Hepatocyte (in vitro differentiated cells): ENCODE results near the gene PRDM5. TPM values are rescaled to one million over a fixed set of nuclear protein-coding genes. Genes with fewer than 3 reads are reported as not detected.

Experiments
- DNase-seq: peaks from one replicate; pipeline ENCODE4 v3.0.0-alpha.2; 2016; ENCODE audit warnings: low spot score
- H2AFZ ChIP-seq: fragments of 200-600 bp; sonication (generic); 2 replicates; pipeline ENCODE4 v1.6.0; 2016; ENCODE audit warnings: antibody characterized with exemption, mild to moderate bottlenecking
- H3K27ac ChIP-seq: fragments of 200-600 bp; sonication (generic); 2 replicates; pipeline ENCODE4 v1.5.1; 2016; ENCODE audit warnings: mild to moderate bottlenecking
- H3K27me3 ChIP-seq: fragments of 200-600 bp; sonication (generic); 2 replicates; pipeline ENCODE4 v1.6.1; 2016
- H3K36me3 ChIP-seq: fragments of 200-600 bp; sonication (generic); replicated peaks from 2 replicates; pipeline ENCODE4 v1.5.1; 2016; ENCODE audit warnings: low read depth; ENCODE audit not compliant: insufficient read depth
- H3K4me1 ChIP-seq: fragments of 200-600 bp; sonication (generic); 2 replicates; pipeline ENCODE4 v1.5.1; 2016; ENCODE audit warnings: mild to moderate bottlenecking, moderate library complexity; ENCODE audit not compliant: insufficient read depth
- H3K4me2 ChIP-seq: fragments of 200-600 bp; sonication (generic); 2 replicates; pipeline ENCODE4 v1.6.0; 2016
- H3K4me3 ChIP-seq: fragments of 200-600 bp; sonication (generic); 2 replicates; pipeline ENCODE4 v1.5.1; 2016; ENCODE audit warnings: mild to moderate bottlenecking
- H3K79me2 ChIP-seq: fragments of 200-600 bp; sonication (generic); 2 replicates; pipeline ENCODE4 v1.6.0; 2017; ENCODE audit warnings: mild to moderate bottlenecking
- H3K9me2 ChIP-seq: fragments of 200-600 bp; sonication (generic); replicated peaks from 2 replicates; pipeline ENCODE4 v1.6.0; 2017; ENCODE audit warnings: mild to moderate bottlenecking; ENCODE audit not compliant: insufficient read depth
- H3K9me3 ChIP-seq: fragments of 200-600 bp; sonication (generic); 2 replicates; pipeline ENCODE4 v1.5.1; 2016; ENCODE audit warnings: low read depth, mild to moderate bottlenecking
- H4K20me1 ChIP-seq: fragments of 200-600 bp; sonication (generic); 2 replicates; pipeline ENCODE4 v1.6.0; 2016; ENCODE audit warnings: mild to moderate bottlenecking; ENCODE audit not compliant: insufficient read depth, poor library complexity, severe bottlenecking
- CTCF ChIP-seq: fragments of 200-600 bp; sonication (generic); IDR thresholded peaks from 2 replicates; pipeline ENCODE4 v1.5.1; 2016; ENCODE audit warnings: antibody characterized with exemption, mild to moderate bottlenecking; ENCODE audit not compliant: poor library complexity
- EZH2 ChIP-seq: fragments of 200-600 bp; sonication (generic); IDR thresholded peaks from 2 replicates; pipeline ENCODE4 v1.6.1; 2016; ENCODE audit warnings: antibody characterized with exemption, mild to moderate bottlenecking, borderline replicate concordance
- EZH2phosphoT487 ChIP-seq: fragments of 200-600 bp; sonication (generic); IDR thresholded peaks from one replicate; pipeline ENCODE4 v1.6.1; 2018; ENCODE audit warnings: antibody characterized with exemption, mild to moderate bottlenecking, low read depth, moderate library complexity; ENCODE audit not compliant: unreplicated experiment, severe bottlenecking
- WGBS: methylation state at CpG from one replicate; pipeline ENCODE4 v1.1.6; 2016; ENCODE audit warnings: low lambda C conversion rate; ENCODE audit errors: missing lambda C conversion rate; 5-methylcytosine and 5-hydroxymethylcytosine counted together
- polyA plus RNA-seq: library from polyadenylated mRNA; unstranded; fragments of >200 nt; fragmentation: Nextera tagmentation; extraction: Ambion mirVana; gene quantifications from 2 replicates; pipeline ENCODE4 v1.2.1, GENCODE V29; 2016
- total RNA-seq: library from RNA; depleted of rRNA; stranded (reverse); fragments of >200 nt; gene quantifications from 2 replicates; pipeline ENCODE4 v1.2.3, GENCODE V29; 2014

Gene PRDM5
- total and polyA plus RNA-seq, 2 experiments from 2014 or later, result 4.2 to 21.2 TPM

DNA sequence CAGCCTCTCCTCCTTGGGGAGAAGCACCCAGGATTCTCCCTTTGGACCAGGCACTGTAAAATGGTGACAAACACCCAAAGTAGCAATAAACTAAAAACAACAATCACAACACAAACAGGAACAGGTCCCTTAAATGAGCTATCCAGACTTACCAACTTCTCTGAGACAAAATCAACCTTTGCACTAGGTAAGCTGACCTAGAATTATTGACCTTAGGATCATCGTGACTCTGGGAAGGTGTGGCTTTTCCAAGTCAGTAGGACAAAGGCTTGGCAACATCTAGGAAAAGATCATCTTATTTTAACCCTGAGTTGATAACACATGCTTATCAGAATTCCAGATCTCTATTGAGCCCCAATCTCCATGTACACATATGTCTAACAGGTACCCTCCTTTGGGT, 166.7 kb downstream of the PRDM5 start:
- 65% methylated on average over 1 of the region's 1 CpG for WGBS
- Histone ChIP-seq H3K4me3 (no peak overlapping the region), H2AFZ (no peak overlapping the region), H3K79me2 (no peaks in the 10 kb centered on the region), H3K4me1 (no peaks in the 10 kb centered on the region), H3K9me3 (no peaks in the 10 kb centered on the region), H3K4me2 (no peak overlapping the region), H3K9me2 (no peaks in the 10 kb centered on the region), H3K27ac (no peak overlapping the region), H4K20me1 (no peaks in the 10 kb centered on the region), H3K36me3 (no peaks in the 10 kb centered on the region), H3K27me3 (no peaks in the 10 kb centered on the region)
- TF ChIP-seq EZH2 (no peak), CTCF (no peak), EZH2phosphoT487 (no peak)
- no peak for DNase-seq

GRCh38 chr4:120754590-120754989, 167.9 kb downstream of the PRDM5 start:
- TF ChIP-seq CTCF, result no peak
- TF ChIP-seq EZH2, result no peak
- TF ChIP-seq EZH2phosphoT487, result no peak
- no peaks in the 10 kb centered on the region for H4K20me1 ChIP-seq
- H3K27me3 ChIP-seq, result no peaks in the 10 kb centered on the region
- no peaks in the 10 kb centered on the region for H3K9me3 ChIP-seq
- H3K36me3 ChIP-seq, result no peaks in the 10 kb centered on the region
- H3K27ac ChIP-seq, result no peak overlapping the region
- no peaks in the 10 kb centered on the region for H3K79me2 ChIP-seq
- DNase-seq, result no peak
- no peak overlapping the region for H3K4me3 ChIP-seq
- 78% methylated on average over 4 of the region's 4 CpGs for WGBS
- H2AFZ ChIP-seq, result no peak overlapping the region
- no peaks in the 10 kb centered on the region for H3K4me1 ChIP-seq
- H3K9me2 ChIP-seq, result no peaks in the 10 kb centered on the region
- no peak overlapping the region for H3K4me2 ChIP-seq

DNA sequence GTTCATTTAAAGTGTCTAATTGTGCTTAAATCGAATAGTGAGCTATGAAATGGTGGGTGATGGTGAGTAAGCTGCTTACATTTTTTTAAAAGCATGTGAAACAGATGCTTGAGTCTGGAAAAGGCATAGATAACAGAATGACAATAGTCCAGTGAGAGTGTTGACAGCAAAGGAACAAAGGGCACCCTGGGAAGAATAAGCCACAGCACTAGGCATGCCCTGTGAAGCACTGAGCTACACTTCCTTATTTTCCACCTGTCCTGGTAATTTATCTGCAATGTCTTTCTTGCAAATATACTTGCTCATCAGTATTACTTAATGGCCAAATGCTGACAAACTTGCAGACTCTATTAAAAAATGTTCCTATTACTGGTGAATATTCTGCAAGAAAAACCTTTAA, 168.7 kb downstream of the PRDM5 start:
- Histone ChIP-seq H3K27me3 (no peaks in the 10 kb centered on the region), H3K36me3 (no peaks in the 10 kb centered on the region), H3K4me1 (no peaks in the 10 kb centered on the region), H4K20me1 (no peaks in the 10 kb centered on the region), H3K4me3 (no peak overlapping the region), H2AFZ (no peak overlapping the region), H3K27ac (no peak overlapping the region), H3K79me2 (no peaks in the 10 kb centered on the region), H3K4me2 (no peak overlapping the region), H3K9me2 (no peaks in the 10 kb centered on the region), H3K9me3 (no peaks in the 10 kb centered on the region)
- peak; percentile 21 for DNase-seq
- TF ChIP-seq EZH2, result no peak
- TF ChIP-seq EZH2phosphoT487, result no peak
- no peak for TF ChIP-seq CTCF
- WGBS, result 64% methylated on average over 1 of the region's 1 CpG

GRCh38 chr4:120750152-120750525, 172.4 kb downstream of the PRDM5 start:
- Histone ChIP-seq H4K20me1 (no peaks in the 10 kb centered on the region), H3K9me3 (no peaks in the 10 kb centered on the region), H3K4me1 (no peaks in the 10 kb centered on the region), H3K27ac (no peak overlapping the region), H2AFZ (no peak overlapping the region), H3K9me2 (no peaks in the 10 kb centered on the region), H3K79me2 (no peaks in the 10 kb centered on the region), H3K27me3 (no peaks in the 10 kb centered on the region), H3K4me3 (no peak overlapping the region), H3K4me2 (no peak overlapping the region), H3K36me3 (no peaks in the 10 kb centered on the region)
- no peak for TF ChIP-seq EZH2phosphoT487
- TF ChIP-seq CTCF, result no peak
- TF ChIP-seq EZH2, result no peak
- DNase-seq, result no peak
- WGBS, result 97% methylated on average over 5 of the region's 5 CpGs
